Measurements from ENCODE around the gene SERAC1.

DNA sequence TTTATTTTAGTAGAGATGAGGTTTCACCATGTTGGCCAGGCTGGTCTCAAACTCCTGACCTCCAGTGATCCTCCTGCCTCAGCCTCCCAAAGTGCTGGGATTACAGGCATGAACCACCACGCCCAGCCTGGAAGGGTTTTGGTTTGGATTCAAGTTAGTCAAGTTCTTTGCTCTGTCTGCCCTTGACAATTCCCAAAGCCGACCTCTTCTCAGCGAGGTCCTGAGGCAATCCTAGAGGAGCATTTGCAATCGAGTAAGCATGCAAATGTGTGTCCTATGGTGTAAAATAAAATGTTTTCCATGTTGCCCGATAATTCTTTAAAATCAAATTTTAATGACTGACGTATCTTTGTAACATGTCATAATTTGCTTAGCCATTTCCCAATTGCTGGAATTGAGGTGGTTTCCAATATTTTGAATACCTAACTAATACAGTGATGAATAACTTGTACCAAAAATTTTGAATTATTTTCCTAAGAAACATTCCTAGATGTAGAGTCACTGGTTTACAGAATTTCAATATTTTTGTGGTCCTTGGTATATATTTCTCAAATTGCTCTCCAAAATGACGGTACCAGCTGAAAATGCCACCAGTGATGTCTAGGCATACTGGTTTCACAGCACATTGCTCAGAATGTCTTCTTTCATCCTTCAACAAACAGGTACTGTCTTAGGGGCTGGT is 38.8 kb upstream of the SERAC1 start:
- TF ChIP-seq POLR2A (IDR thresholded peaks at IDR 0.05; ENCODE audit: low read depth) (no peak), EP300 (IDR thresholded peaks at IDR 0.05) (no peak), POLR2AphosphoS5 (IDR thresholded peaks at IDR 0.05) (no peak)
- TF ChIP-seq, protein P1, sequence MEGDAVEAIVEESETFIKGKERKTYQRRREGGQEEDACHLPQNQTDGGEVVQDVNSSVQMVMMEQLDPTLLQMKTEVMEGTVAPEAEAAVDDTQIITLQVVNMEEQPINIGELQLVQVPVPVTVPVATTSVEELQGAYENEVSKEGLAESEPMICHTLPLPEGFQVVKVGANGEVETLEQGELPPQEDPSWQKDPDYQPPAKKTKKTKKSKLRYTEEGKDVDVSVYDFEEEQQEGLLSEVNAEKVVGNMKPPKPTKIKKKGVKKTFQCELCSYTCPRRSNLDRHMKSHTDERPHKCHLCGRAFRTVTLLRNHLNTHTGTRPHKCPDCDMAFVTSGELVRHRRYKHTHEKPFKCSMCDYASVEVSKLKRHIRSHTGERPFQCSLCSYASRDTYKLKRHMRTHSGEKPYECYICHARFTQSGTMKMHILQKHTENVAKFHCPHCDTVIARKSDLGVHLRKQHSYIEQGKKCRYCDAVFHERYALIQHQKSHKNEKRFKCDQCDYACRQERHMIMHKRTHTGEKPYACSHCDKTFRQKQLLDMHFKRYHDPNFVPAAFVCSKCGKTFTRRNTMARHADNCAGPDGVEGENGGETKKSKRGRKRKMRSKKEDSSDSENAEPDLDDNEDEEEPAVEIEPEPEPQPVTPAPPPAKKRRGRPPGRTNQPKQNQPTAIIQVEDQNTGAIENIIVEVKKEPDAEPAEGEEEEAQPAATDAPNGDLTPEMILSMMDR (IDR thresholded peaks at IDR 0.05): no peak

All from esophagus muscularis mucosa (tissue), 4 donors.